ENCODE measurements around the gene NR1H4. TPM values are rescaled to one million over a fixed set of nuclear protein-coding genes. Genes with fewer than 3 reads are reported as not detected.

NR1H4 gene
- total and polyA plus RNA-seq, 2 of the 13 experiments (the other 11 are each of a cell fraction or from before 2014, with no cell fraction given), result 27.3 to 114 TPM

GRCh38 chr12:100573292-100574186 lies 99.9 kb downstream of the NR1H4 start, which contains the start of gene GAS2L3 (continued):
- TF ChIP-seq ZNF770 (CRISPR knock-in tag; IDR thresholded peaks at IDR 0.05), result no peak
- no peak for TF ChIP-seq ZNF30 (CRISPR knock-in tag; IDR thresholded peaks at IDR 0.05)
- no peak for TF ChIP-seq KDM4B (CRISPR knock-in tag; IDR thresholded peaks at IDR 0.05)
- no peak for TF ChIP-seq ZNF709 (CRISPR knock-in tag; IDR thresholded peaks at IDR 0.05)
- no peak for TF ChIP-seq SRSF1 (optimal IDR thresholded peaks at IDR 0.05; ENCODE audit: low read depth, low read length)
- no peak for TF ChIP-seq ETV5 (CRISPR knock-in tag; IDR thresholded peaks at IDR 0.05; ENCODE audit: borderline replicate concordance)
- TF ChIP-seq PHF21A (CRISPR knock-in tag; IDR thresholded peaks at IDR 0.05), result peak; percentile 80; the same call in 1 of the 2 replicates
- 0 out of 2 replicates have a peak, but pooled peaks have one; percentile 65 for TF ChIP-seq WIZ (CRISPR knock-in tag; IDR thresholded peaks at IDR 0.05)
- peak; percentile 70; the same call in 1 of the 2 replicates for TF ChIP-seq HOXA3 (CRISPR knock-in tag; IDR thresholded peaks at IDR 0.05)
- TF ChIP-seq NFE2L2 (IDR thresholded peaks at IDR 0.05; ENCODE audit: low read length), result no peak
- TF ChIP-seq ZNF552 (CRISPR knock-in tag; IDR thresholded peaks at IDR 0.05; ENCODE audit: borderline replicate concordance), result 0 out of 2 replicates have a peak, but pooled peaks have one; percentile 42
- TF ChIP-seq ZNF550 (CRISPR knock-in tag; IDR thresholded peaks at IDR 0.05; ENCODE audit: borderline replicate concordance), result no peak; the same call in 1 of the 2 replicates
- TF ChIP-seq HMGXB3 (CRISPR knock-in tag; IDR thresholded peaks at IDR 0.05; ENCODE audit: borderline replicate concordance), result no peak
- no peak for TF ChIP-seq HNF4A (CRISPR knock-in tag; IDR thresholded peaks at IDR 0.05)
- TF ChIP-seq SKIL (CRISPR knock-in tag; IDR thresholded peaks at IDR 0.05; ENCODE audit: borderline replicate concordance), result peak; percentile 40; the same call in 1 of the 2 replicates
- no peak for TF ChIP-seq ZNF720 (CRISPR knock-in tag; IDR thresholded peaks at IDR 0.05)
- no peak for TF ChIP-seq ZNF432 (CRISPR knock-in tag; IDR thresholded peaks at IDR 0.05; ENCODE audit: borderline replicate concordance)
- no peak for TF ChIP-seq DPF2 (CRISPR knock-in tag; IDR thresholded peaks at IDR 0.05; ENCODE audit: borderline replicate concordance, low read depth)
- TF ChIP-seq SMAD1 (CRISPR knock-in tag; IDR thresholded peaks at IDR 0.05; ENCODE audit: borderline replicate concordance, low read depth), result 0 out of 2 replicates have a peak, but pooled peaks have one; percentile 62
- TF ChIP-seq SYNCRIP (IDR thresholded peaks at IDR 0.05; ENCODE audit: insufficient read depth, low read depth, low read length), result no peak
- TF ChIP-seq POGZ (CRISPR knock-in tag; IDR thresholded peaks at IDR 0.05), result peak; percentile 81
